ENCODE data around the gene STK38.

Gene STK38

DNA sequence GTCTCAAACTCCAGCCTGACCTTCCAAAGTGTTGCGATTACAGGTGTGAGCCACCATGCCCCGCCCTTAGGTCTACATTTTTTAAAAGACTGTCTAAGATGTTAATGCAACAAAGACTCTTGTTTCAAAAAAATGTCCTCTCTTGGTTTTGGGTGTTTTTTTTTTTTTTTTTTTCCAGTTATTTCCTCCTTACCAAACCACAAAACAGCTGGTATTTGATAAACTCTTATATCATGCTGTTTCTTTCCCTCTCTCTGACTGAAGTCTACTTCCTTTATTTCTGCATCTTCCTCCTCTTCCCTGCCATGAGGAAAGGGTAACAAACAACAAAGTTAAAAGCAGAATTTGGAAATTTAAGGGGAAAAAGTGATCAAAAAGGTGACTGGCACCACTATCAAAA, 21.2 kb downstream of the STK38 start:
- H3K4me3 ChIP-seq (replicated peaks; ENCODE audit: insufficient read depth, low read length), result no peak overlapping the region
- peak; percentile 13 to 30 for DNase-seq (ENCODE audit: low read depth in 1 of 2, low spot score in 1 of 2)
- no peaks in the 10 kb centered on the region for H3K27me3 ChIP-seq (ENCODE audit: insufficient read depth, poor library complexity, severe bottlenecking)
- no peak overlapping the region for H3K27ac ChIP-seq (replicated peaks)
- TF ChIP-seq SPI1 (IDR thresholded peaks at IDR 0.05; ENCODE audit: borderline replicate concordance, low read depth) (peak; percentile 40; the same call in 1 of the 2 replicates), GABPA (IDR thresholded peaks at IDR 0.05; ENCODE audit: low read depth) (no peak), POLR2AphosphoS5 (IDR thresholded peaks at IDR 0.05; ENCODE audit: low read depth) (no peak)
- TF ChIP-seq, protein P1, sequence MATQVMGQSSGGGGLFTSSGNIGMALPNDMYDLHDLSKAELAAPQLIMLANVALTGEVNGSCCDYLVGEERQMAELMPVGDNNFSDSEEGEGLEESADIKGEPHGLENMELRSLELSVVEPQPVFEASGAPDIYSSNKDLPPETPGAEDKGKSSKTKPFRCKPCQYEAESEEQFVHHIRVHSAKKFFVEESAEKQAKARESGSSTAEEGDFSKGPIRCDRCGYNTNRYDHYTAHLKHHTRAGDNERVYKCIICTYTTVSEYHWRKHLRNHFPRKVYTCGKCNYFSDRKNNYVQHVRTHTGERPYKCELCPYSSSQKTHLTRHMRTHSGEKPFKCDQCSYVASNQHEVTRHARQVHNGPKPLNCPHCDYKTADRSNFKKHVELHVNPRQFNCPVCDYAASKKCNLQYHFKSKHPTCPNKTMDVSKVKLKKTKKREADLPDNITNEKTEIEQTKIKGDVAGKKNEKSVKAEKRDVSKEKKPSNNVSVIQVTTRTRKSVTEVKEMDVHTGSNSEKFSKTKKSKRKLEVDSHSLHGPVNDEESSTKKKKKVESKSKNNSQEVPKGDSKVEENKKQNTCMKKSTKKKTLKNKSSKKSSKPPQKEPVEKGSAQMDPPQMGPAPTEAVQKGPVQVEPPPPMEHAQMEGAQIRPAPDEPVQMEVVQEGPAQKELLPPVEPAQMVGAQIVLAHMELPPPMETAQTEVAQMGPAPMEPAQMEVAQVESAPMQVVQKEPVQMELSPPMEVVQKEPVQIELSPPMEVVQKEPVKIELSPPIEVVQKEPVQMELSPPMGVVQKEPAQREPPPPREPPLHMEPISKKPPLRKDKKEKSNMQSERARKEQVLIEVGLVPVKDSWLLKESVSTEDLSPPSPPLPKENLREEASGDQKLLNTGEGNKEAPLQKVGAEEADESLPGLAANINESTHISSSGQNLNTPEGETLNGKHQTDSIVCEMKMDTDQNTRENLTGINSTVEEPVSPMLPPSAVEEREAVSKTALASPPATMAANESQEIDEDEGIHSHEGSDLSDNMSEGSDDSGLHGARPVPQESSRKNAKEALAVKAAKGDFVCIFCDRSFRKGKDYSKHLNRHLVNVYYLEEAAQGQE (IDR thresholded peaks at IDR 0.05; ENCODE audit: insufficient replicate concordance, low read depth), result no peak

DNA sequence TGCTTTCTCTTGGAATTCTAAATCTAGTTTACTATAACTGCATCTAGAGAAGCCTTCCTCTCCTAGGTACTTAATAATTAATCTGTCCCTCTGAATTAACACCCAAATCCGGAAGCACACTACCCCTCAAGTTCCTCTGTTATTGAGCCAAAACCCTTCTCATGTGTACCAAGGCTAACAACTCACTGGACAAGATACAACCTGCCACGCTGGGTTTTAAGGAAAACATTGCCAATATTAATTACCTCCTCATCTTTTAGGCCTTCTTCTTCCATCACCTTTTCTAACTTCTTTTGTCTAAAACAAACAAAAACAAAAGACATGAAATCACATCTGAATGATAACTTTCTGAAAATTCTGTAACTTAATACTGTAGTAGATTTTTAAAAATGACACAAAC, 21.9 kb downstream of the STK38 start:
- no peaks in the 10 kb centered on the region for H3K27me3 ChIP-seq (ENCODE audit: insufficient read depth, poor library complexity, severe bottlenecking)
- no peak overlapping the region for H3K27ac ChIP-seq (replicated peaks)
- no peak overlapping the region for H3K4me3 ChIP-seq (replicated peaks; ENCODE audit: insufficient read depth, low read length)
- no peak for DNase-seq (ENCODE audit: low read depth in 1 of 2, low spot score in 1 of 2)
- TF ChIP-seq GABPA (IDR thresholded peaks at IDR 0.05; ENCODE audit: low read depth), result no peak
- no peak for TF ChIP-seq SPI1 (IDR thresholded peaks at IDR 0.05; ENCODE audit: borderline replicate concordance, low read depth)
- TF ChIP-seq, protein P1 (IDR thresholded peaks at IDR 0.05; ENCODE audit: insufficient replicate concordance, low read depth), result no peak
- no peak for TF ChIP-seq CTCF (IDR thresholded peaks at IDR 0.05; ENCODE audit: insufficient read depth, low read length)
- no peak for TF ChIP-seq POLR2AphosphoS5 (IDR thresholded peaks at IDR 0.05; ENCODE audit: low read depth)

- Histone ChIP-seq H3K27ac (replicated peaks) (no peak overlapping the region), H3K27me3 (ENCODE audit: insufficient read depth, poor library complexity, severe bottlenecking) (no peaks in the 10 kb centered on the region), H3K4me3 (replicated peaks; ENCODE audit: insufficient read depth, low read length) (no peak overlapping the region)
- no peak for DNase-seq (ENCODE audit: low read depth in 1 of 2, low spot score in 1 of 2)
- no peak for TF ChIP-seq SPI1 (IDR thresholded peaks at IDR 0.05; ENCODE audit: borderline replicate concordance, low read depth)
- no peak for TF ChIP-seq GABPA (IDR thresholded peaks at IDR 0.05; ENCODE audit: low read depth)
- TF ChIP-seq, protein P1 (IDR thresholded peaks at IDR 0.05; ENCODE audit: insufficient replicate concordance, low read depth), result no peak
- no peak for TF ChIP-seq POLR2AphosphoS5 (IDR thresholded peaks at IDR 0.05; ENCODE audit: low read depth)
- TF ChIP-seq CTCF (IDR thresholded peaks at IDR 0.05; ENCODE audit: insufficient read depth, low read length), result no peak
Measured at GRCh38 chr6:36524871-36525270, 22.4 kb downstream of the STK38 start.
